Stimulated activated CD4-positive, alpha-beta T cell treated with anti-CD3 and anti-CD28 coated beads, Interleukin-12 subunit alpha, Interleukin-12 subunit beta, amount 100 ng/mL, for 4 hours (primary cell): Measurements from ENCODE around the gene ACP7.
"Not testable (repeated sequence)": the region's sequence is repeated elsewhere in the genome, so short reads cannot be mapped to it uniquely, and the experiment has no call there.

ENCODE experiments used
- DNase-seq: peaks from one replicate; pipeline ENCODE4 v3.0.0-alpha.2; 2020

Gene ACP7, protein sequence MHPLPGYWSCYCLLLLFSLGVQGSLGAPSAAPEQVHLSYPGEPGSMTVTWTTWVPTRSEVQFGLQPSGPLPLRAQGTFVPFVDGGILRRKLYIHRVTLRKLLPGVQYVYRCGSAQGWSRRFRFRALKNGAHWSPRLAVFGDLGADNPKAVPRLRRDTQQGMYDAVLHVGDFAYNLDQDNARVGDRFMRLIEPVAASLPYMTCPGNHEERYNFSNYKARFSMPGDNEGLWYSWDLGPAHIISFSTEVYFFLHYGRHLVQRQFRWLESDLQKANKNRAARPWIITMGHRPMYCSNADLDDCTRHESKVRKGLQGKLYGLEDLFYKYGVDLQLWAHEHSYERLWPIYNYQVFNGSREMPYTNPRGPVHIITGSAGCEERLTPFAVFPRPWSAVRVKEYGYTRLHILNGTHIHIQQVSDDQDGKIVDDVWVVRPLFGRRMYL

DNA sequence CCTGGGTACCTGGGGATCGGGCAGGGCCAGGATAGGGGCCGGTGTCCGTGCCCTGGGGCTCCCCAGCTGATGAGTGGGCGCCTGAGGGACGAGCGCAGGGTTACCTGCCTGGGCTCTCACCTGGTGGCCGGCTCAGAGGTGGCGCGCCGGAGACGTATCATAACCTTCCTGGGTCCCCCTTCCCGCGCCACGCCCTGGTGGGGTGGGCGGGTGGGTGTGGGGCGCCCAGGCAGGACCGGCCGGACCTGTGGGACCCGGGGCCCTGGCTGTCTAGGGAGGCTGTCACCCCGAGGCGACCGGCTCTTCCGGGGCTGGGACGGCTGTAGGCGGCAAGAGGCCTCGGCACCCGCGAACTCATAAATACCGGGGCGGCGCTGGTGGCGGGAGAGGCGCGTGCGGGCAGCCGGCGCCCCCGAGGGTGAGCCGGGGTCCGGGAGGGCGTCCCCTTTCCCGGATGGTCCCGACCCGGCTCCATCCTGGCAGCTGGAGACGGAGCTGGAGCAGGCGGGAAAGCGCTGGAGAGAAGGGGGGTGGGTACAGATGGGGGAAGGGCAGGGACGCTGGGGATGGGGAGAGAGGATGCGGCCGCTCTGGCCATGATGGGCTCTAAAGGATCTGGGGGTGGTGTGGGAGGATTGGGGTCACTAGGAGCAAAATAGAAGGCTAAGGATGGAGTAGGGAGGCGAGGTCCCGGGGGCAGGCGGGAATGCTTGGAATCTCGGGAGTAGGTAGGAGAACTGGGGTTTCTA, at the start of gene ACP7:
ACP7 (plus strand) TSS at position 386 of the 749 bp plus-strand sequence. CDS start 902 bp downstream, outside the sequence.
- peak; percentile 10 for DNase-seq

DNA sequence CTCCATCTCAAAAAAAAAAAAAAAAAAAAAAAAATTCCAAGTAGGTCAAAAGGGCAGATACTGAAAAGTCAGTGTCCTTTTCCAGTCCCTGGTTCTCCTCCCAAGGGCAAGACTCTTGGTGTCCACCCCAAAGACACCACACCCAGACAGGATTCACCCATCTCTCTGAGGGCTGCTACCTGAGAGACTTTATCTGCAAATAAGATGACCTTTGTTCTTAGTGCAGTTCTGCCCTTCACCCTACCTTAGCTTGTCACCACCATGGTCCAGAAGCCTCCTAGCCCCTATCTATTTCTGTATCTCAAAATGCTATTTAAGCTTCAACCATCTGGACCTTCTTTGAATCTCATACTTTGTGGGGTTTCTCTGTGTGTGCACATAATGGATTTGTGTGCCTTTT, 47.6 kb upstream of the ACP7 start:
- DNase-seq: no peak

DNA sequence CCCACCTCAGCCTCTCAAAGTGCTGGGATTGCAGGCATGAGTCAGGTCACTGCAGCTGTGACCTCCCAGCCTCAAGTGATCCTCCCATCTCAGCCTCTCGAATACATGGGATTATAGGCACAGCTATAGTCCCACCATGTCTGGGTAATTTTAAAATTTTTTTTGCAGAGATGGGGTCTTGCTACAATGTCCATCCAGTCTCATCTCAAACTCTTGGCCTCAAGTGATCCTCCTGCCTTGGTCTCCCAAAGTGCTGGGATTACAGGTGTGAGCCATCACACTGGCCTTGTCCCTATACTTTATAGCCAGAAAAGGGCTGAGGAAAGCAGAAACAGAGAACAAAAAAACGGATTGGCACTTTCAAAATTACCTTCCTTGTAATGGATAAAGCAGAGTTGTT, 47.0 kb upstream of the ACP7 start:
- no peak for DNase-seq

DNA sequence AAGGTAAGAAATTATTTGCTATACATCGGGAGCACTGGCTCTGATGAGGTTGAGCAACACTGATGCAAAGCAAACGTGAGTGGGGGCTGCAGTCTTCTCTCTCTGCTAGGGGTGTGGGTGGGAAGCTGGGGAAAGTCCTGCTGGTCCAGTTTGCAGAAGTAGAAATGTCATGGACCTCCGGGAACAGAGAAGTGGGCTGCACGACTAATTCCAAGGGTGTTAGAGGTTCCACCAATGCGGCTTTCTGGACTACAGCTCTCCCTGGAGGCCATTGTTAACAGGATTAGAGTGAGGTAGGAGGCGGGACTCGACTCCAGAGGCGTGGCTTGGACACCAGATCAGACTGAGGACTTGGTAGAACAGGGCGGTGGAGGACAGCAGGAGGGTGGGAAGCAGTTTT, 46.1 kb upstream of the ACP7 start:
- DNase-seq: no peak

DNA sequence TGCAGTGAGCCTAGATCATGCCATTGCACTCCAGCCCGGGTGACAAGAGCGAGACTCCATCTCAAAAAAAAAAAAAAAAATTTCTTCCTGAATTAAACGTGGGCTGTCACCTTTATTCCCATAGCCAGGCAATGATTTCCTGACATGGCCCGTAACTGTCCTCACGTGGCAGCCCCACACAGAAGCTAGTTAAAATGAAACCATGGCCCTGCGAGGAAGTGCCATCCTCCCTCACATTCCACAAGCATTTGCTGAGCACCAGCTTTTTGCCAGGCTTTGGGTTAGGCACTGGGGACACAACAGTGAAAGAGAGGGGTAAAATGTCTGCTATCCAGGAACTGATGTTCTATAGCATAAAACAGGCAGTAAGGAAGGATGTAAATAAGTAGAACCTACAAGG, 38.7 kb upstream of the ACP7 start:
- no peak for DNase-seq

DNA sequence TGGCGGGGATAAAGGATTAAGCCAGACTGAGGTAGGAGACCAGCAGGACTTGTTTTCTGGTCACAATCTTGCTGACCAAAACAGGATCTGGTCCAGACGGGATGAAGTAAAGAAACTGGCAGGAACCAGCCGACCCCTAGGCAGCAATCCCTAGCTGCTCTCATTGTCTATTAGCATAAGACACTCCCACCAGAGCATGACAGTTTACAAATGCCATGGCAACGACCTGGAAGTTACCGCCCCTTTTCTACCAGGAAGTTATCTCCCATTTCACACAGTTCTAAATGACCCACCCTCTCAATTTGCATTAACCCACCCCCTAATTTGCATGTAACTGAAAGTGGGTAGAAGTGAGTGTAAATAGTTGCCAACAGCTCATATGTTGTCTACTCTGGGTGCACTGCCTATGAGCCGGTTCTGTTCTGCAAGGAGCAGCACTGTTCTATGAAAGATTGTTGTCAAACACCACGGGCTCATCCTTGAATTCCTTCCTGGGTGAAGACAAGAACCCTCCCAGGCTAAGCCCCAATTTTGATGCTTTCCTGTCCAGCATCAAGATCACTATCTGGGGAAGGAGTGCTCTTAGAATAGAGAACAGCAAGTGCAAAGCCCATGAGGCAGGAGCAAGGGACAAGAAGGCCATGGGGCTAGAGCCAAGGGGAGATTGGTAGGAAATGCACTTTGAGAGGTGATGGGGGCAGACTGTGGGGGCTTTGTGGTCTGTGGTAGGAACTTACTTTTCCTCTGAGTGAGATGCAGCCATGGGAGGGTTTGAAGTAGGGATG, 37.9 kb upstream of the ACP7 start:
- DNase-seq: no peak

DNA sequence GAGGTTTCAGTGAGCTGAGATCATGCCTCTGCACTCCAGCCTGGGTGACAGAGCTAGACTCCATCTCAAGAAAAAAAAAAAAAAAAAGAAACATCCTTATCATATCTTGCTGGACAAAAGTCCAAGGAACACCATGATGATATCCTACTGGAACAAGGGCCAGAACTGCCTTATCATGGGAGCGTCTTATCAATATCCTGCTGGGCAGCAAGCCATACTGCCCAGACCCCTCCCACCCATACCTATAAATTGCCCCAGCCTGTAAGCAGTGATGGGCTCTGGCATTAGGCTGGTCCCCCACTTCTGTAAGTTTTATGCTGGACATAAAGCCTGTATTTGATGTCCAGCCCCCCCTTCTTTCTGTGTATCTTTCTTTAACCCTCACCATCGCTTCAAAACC, 37.1 kb upstream of the ACP7 start:
- no peak for DNase-seq

DNA sequence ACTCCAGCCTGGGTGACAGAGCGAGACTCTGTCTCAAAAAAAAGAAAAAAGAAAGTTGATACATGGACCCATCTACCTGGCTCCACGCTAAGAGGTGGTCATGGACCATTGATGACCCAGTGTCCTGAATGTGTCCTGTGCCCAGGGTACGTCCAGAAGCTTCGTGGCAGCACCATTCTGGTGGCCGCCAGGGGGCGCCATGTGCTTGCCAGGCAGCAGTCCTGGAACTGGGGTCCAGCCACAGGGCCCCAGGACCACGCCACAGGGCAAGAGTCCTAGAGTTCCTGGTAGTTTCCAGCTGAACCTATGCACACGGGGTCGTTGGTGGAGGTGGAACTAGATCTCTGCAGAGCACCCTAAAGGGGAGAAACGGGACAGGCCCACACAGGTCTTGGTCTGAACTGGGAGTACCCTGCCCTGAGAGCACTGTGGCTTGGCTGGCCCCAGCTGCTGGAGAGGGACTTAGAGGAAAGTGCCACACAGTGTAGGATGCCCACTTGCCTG, 31.9 kb upstream of the ACP7 start:
- DNase-seq: peak; percentile 67

DNA sequence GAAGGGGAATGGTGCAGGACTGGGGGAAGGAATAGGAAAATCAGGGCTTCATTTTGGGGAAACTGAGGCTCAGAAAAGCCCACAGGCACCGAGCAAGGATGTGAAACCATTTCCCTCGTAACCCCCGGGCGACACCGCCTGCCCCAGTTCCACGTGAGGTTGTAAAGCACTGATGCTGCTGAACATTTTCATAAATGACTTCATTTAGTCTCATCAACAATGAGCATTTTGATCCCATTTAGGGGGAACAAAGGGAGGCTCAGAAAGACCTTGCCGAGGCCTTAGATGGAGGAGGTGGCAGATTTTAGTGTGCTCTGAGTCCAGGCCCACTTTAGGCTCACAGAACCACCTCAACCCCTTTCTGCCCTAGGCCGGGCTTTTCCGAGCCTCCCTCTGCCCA, 31.3 kb upstream of the ACP7 start:
- no peak for DNase-seq

DNA sequence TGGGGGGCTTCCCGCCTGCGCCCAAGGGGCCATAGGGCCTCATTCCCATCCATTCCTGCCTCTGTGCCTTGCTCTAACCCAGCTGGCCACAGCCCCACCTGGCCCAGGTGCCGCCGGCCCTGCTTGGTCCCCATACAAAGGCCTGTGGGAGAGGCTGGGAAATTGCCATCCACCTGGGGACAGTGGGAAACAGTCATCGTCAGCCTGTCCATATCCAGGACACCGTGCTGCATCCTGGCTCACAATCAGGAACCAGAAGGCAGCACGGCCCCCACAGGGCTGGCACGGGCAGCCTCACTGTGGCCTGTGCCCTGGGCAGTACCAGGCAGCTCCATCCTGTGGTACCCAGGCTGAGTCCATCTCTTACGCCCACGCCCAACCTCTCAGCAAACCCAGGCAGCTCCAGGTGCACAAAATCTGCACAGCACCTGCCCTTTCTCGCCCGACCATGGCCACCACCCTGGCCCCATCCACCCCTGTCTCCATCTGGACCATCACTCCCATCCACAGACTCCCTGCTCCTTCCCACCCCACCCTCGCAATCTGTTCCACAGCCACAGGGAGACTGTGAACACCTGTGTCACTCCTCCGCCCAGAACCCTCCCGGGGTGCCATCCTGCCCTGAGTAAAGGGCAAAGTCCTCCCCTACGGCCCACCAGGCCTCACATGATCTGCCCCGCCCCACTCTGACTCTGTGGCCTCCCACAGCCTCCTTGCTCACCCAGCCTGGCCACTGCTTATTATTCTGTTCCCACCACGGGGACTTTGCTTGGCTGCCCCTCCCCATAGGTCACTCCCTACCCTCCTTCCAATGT, 30.7 kb upstream of the ACP7 start:
- DNase-seq: no peak

DNA sequence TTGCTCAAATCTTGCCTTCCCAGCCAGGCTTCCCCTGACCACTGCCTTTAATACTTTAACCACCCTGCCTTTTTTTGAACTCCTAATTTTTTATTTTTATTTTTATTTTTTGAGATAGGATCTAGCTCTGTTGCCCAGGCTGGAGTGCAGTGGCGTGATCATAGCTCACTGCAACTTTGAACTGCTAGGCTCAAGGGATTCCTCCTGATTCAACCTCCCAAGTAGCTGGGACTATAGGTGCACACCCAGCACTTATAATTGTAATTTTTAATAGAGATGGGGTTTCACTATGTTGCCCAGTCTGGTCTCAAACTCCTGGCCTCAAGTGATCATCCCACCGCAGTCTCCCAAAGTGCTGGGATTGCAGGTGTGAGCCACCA, 30.1 kb upstream of the ACP7 start:
- no peak for DNase-seq

DNA sequence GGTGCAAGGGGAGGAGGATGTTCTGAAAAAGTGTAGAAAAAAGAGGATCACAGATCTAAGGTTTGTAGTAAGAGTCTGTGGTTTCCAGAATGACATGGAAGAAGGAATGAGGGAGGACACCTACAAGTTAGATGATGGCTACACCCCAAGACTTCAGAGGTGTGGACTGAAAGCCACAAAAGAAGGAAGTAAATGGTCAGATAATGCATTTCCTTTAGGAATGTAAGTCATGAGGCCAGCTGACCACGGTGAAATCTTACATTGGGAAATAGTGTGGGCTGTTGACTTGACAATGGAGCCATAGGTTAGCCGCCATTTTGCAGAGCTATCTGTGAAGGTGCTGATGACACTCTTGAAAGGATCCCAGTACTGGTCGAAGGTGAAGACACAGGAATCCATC, 26.6 kb upstream of the ACP7 start:
- DNase-seq: no peak

DNA sequence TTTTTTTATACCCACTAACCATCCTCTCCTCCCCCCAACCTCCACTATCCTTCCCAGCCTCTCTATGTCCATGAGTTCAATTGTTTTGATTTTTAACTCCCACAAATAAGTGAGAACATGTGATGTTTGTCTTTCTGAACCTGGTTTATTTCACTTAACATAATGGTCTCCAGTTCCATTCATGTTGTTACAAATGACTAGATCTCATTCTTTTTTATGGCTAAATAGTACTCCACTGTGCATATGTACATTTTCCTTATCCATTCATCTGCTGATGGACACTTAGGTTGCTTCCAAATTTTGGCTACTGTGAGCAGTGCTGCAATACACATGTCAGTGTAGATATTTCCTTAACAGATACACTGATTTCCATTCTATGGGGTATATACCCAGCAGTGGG, 24.9 kb upstream of the ACP7 start:
- DNase-seq: no peak

DNA sequence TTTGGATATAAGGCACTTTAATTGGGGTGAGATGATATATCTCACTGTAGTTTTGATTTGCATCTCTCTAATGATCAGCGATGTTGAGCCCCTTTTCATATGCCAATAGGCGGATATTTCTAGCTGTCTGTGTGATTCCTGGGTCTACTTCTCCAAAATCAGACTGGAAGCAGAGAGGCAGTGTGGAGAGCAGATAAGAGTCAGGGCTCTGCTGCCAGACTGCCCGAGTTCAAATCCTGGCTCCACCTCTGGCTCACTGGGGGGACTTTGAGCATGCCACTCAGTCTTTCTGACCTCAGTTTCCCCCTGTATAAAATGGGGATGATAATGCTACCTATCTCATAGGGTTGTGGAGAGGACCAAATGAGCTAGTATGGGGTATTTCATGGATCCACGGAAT, 24.0 kb upstream of the ACP7 start:
- DNase-seq: no peak

DNA sequence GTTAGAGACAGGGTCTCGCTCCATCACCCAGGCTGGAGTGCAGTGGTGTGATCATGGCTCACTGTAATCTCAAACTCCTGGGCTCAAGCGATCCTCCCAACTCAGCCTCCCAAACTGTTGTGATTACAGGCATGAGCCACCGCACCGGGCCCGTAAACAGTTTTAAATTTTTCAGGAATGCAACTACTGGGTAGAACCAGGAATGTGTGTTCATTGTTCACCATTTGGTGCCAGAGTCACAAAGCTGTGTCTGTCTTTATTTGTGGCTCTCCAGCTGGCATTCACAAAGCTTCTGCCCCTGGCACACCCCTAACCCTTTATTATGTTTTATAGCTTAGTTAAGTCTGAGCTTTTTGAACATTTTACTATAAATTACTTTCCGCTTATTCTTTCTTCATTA, 19.8 kb upstream of the ACP7 start:
- DNase-seq: no peak

DNA sequence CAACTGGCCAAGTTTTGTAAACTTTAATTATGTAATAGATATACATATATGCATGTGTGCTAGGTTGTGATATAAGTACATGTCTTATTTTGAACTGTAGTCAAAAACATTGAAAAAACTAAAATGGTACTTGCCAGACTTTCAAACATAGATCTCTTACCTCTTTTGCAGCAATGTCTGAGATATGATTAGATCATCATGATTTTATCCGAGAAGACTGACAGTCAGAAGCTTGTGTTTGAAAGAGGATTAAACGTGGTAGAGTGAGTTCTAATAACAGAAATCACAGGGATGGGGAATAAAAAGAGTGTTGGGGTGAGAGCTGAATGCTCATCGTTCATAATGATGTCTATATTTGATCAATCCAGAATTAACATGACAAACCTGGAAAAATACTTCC, 18.2 kb upstream of the ACP7 start:
- DNase-seq: no peak

DNA sequence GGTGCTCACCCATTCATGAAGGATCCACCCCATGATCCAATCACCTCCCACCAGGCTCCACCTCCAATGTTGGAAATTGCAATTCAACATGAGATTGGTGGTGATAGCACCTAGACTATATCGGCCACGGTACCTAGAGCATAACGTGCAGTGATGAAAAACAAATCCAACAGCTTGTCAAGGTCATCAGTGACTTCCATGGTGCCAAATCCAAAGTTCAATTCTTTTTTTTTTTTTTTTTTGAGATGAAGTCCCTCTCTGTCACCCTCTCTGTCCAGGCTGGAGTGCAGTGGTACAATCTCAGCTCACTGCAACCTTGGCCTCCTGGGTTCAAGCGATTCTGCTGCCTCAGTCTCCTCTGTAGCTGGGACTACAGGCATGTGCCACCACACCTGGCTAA, 17.1 kb upstream of the ACP7 start:
- no peak for DNase-seq

DNA sequence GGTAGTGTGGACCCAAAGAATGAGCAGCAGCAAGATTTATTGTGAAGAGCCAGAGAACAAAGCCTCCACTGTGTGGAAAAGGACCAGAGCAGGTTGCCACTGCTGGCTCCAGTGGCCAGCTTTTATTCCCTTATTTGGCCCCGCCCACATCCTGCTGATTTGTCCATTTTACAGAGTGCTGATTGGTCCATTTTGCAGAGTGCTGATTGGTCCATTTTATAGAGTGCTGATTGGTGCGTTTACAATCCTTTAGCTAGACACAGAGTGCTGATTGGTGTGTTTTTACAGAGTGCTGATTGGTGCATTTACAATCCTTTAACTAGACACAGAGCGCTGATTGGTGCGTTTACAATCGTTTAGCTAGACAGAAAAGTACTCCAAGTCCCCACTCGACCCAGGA, 15.9 kb upstream of the ACP7 start:
- not testable (repeated sequence) for DNase-seq

DNA sequence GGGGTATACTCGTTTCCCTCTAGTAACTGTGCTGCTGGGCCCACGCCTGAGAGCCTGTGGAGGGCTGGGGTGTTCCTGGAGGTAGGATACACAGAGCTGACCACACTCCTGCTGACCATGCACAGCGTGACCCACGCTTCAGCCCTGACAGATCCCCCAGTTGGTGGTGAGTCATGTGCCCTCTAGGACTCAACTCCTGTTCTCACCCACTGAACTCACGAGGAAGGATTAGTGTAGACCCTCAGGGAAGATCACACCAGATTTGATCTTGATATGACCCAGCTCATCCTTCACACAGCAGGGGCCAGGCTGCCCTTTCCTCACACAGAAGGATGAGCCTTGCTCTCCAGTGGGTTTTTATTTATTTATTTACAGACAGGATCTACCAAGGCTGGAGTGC, 13.3 kb upstream of the ACP7 start:
- DNase-seq: no peak

DNA sequence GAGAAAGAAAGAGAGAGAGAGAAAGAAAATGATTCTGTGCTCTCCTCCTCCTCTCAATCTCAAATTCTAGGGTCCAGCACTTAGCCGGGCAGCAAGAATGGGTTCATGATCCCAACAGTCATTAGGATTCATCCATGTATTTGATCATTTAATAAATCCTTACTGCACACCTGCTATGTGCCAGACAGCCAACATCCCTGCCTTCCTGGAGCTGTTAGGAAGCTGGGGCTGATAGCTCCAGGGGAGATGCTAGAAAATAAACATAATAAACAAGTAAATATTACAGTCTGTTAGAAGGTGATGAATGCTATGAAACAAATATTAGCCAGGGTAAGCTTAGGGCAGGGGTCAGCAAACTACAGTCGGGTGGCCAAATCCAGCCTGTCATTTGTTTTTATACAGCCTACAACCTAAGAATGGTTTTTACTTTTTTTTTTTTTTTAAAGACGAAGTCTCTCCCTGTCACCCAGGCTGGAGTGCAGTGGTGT, 9.9 kb upstream of the ACP7 start:
- DNase-seq: no peak

DNA sequence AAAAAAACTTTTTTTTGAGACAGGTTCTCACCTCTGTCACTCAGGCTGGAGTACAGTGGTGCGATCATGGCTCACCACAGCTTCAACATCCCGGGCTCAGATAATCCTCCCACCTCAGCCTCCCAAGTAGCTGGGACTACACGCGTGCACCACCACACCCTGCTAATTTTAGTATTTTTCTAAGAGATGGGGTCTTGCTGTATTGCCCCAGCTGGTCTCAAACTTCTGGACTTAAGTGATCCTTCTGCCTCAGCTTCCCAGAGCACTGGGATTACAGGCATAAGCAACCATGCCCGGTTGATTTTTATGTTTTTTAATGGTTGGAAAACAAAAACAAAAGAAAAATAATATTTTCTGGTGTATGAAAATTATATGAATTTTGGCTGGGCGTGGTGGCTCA, 9.2 kb upstream of the ACP7 start:
- no peak for DNase-seq

DNA sequence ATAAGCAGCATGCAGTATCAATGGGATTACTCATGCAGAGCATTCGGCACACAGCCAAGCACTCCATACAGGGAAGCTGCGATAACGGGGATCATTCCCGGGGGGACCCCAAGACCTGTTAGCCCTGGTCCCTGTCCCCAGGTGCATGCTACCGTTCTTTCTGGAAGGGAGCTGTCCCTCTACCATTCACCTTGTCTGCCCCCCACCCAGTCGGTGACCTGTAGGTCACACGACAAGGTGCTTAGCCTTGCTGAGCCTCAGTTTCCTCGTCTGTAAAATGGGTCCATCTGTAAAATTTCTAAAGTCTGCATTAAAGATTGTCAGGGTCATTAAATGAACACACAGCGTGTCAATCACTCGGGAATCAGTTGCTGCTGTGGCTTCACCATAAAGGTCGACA, 6.8 kb upstream of the ACP7 start:
- DNase-seq: no peak
